PC-9 (cell line): ENCODE data around the gene IL2RA. TPM values are rescaled to one million over a fixed set of nuclear protein-coding genes. Genes with fewer than 3 reads are reported as not detected.
"Not testable (repeated sequence)": the region's sequence is repeated elsewhere in the genome, so short reads cannot be mapped to it uniquely, and the experiment has no call there.

Experiments
- BruUV-seq: library from RNA; stranded (reverse); fragments of 400-500 nt; replicated peaks from 2 replicates; lab custom pipeline; 2021; lab: Mats Ljungman, UMichigan
- CTCF ChIA-PET: fragments of 300-600 bp; sonication (Branson Sonifier 250); formaldehyde crosslinking; loops from one replicate; lab custom pipeline; 2022; ENCODE audit warnings: antibody characterized with exemption; lab: Charles Lee
- POLR2A ChIA-PET: fragments of 300-600 bp; sonication (Branson Sonifier 250); formaldehyde crosslinking; loops from one replicate; lab custom pipeline; 2022; ENCODE audit warnings: antibody characterized with exemption; ENCODE audit not compliant: unreplicated experiment; lab: Charles Lee
- DNase-seq, 2 experiments: peaks; one replicate each; pipeline versions ENCODE4 v3.0.0 to v3.0.0-alpha.2; 2015 to 2022; ENCODE audit warnings: mixed read lengths in 1 of 2
- H2AFZ ChIP-seq: fragments of 200-600 bp; sonication (generic); 2 replicates; pipeline ENCODE4 v1.8.1; 2017; ENCODE audit warnings: antibody characterized with exemption
- H3F3A ChIP-seq: fragments of 200-600 bp; sonication (generic); 2 replicates; pipeline ENCODE4 v1.8.1; 2017; ENCODE audit warnings: antibody characterized with exemption, mild to moderate bottlenecking, low read depth; ENCODE audit not compliant: insufficient read depth
- H3K27ac ChIP-seq: fragments of 200-600 bp; sonication (generic); 2 replicates; pipeline ENCODE4 v1.6.1; 2016; ENCODE audit warnings: mixed run types
- H3K27me3 ChIP-seq: fragments of 200-600 bp; sonication (generic); 2 replicates; pipeline ENCODE4 v1.6.1; 2016; ENCODE audit warnings: low read depth, mixed run types; ENCODE audit not compliant: insufficient read depth
- H3K36me3 ChIP-seq: fragments of 200-600 bp; sonication (generic); 2 replicates; pipeline ENCODE4 v1.6.1; 2016; ENCODE audit warnings: low read depth, mixed run types
- H3K4me1 ChIP-seq: fragments of 200-600 bp; sonication (generic); replicated peaks from 2 replicates; pipeline ENCODE4 v1.6.1; 2016; ENCODE audit warnings: mixed run types; ENCODE audit not compliant: insufficient read depth
- H3K4me2 ChIP-seq: fragments of 200-600 bp; sonication (generic); 2 replicates; pipeline ENCODE4 v1.6.1; 2017; ENCODE audit warnings: mixed run types
- H3K4me3 ChIP-seq: fragments of 200-600 bp; sonication (generic); 2 replicates; pipeline ENCODE4 v1.6.1; 2016; ENCODE audit warnings: mixed run types
- H3K79me2 ChIP-seq: fragments of 200-600 bp; sonication (generic); 2 replicates; pipeline ENCODE4 v1.6.1; 2017; ENCODE audit warnings: low read depth, mixed run types
- H3K9me2 ChIP-seq: fragments of 200-600 bp; sonication (generic); 2 replicates; pipeline ENCODE4 v1.8.1; 2017; ENCODE audit warnings: mild to moderate bottlenecking; ENCODE audit not compliant: insufficient read depth
- H3K9me3 ChIP-seq: fragments of 200-600 bp; sonication (generic); 2 replicates; pipeline ENCODE4 v1.8.1; 2016; ENCODE audit warnings: low read depth; ENCODE audit not compliant: insufficient read depth
- H4K20me1 ChIP-seq: fragments of 200-600 bp; sonication (generic); 2 replicates; pipeline ENCODE4 v1.8.1; 2017; ENCODE audit not compliant: insufficient read depth
- CTCF ChIP-seq: fragments of 200-600 bp; sonication (generic); conservative IDR thresholded peaks from 2 replicates; pipeline ENCODE4 v1.6.1; 2017; ENCODE audit warnings: mixed run types, antibody characterized with exemption, mild to moderate bottlenecking, moderate library complexity
- EZH2 ChIP-seq: fragments of 200-600 bp; sonication (generic); IDR thresholded peaks from 2 replicates; pipeline ENCODE4 v1.8.0; 2017; ENCODE audit warnings: antibody characterized with exemption, low read depth
- intact Hi-C: fragments of 100-400 bp; cut with micrococcal nuclease; formaldehyde crosslinking; loops from one replicate; pipeline ENCODE4 v1.10.0; 2022; ENCODE audit not compliant: unreplicated experiment
- total RNA-seq: library from RNA; stranded (reverse); gene quantifications from 2 replicates; pipeline ENCODE4 v1.2.3, GENCODE V29; 2021

The IL2RA gene
- total RNA-seq, 1 experiment from 2014 or later, result not detected

GRCh38 chr10:6044060-6044459, 18.1 kb downstream of the IL2RA start:
- Histone ChIP-seq H3K27ac (no peak overlapping the region), H3K9me2 (no peaks in the 10 kb centered on the region)

GRCh38 chr10:6043377-6043776, 18.8 kb downstream of the IL2RA start:
- intact Hi-C loops, H3K9me3 ChIP-seq, H2AFZ ChIP-seq, H3K4me3 ChIP-seq, BruUV-seq, H3K36me3 ChIP-seq, H3F3A ChIP-seq, H4K20me1 ChIP-seq, DNase-seq, H3K9me2 ChIP-seq, H3K4me2 ChIP-seq, H3K4me1 ChIP-seq, H3K27ac ChIP-seq, POLR2A ChIA-PET, H3K27me3 ChIP-seq, CTCF ChIA-PET, H3K79me2 ChIP-seq: not testable (repeated sequence)

More at GRCh38 chr10:6044060-6044459, 18.1 kb downstream of the IL2RA start:
- POLR2A ChIA-PET, result no interaction called here
- CTCF ChIA-PET, result no interaction called here
- no TSS peak for BruUV-seq
- Histone ChIP-seq H3K27me3 (peaks cover 4% of the 10 kb centered on the region; the same call in 1 of the 2 replicates), H3F3A (no peaks in the 10 kb centered on the region), H3K4me3 (no peak overlapping the region), H3K4me2 (no peak overlapping the region), H4K20me1 (no peaks in the 10 kb centered on the region), H3K9me3 (no peaks in the 10 kb centered on the region), H2AFZ (no peak overlapping the region), H3K4me1 (no peaks in the 10 kb centered on the region), H3K79me2 (no peaks in the 10 kb centered on the region), H3K36me3 (no peaks in the 10 kb centered on the region)
- TF ChIP-seq EZH2, result no peak
- TF ChIP-seq CTCF, result no peak
- intact Hi-C loops, result no loop called here
- DNase-seq, result no peak

GRCh38 chr10:6040205-6040604, 22.0 kb downstream of the IL2RA start:
- Histone ChIP-seq H3K9me2 (no peaks in the 10 kb centered on the region), H3K79me2 (no peaks in the 10 kb centered on the region), H3F3A (no peaks in the 10 kb centered on the region), H3K4me2 (no peak overlapping the region), H2AFZ (no peak overlapping the region), H3K27me3 (no peaks in the 10 kb centered on the region), H3K36me3 (no peaks in the 10 kb centered on the region), H3K4me3 (no peak overlapping the region), H3K9me3 (no peaks in the 10 kb centered on the region), H3K4me1 (no peaks in the 10 kb centered on the region), H3K27ac (no peak overlapping the region), H4K20me1 (no peaks in the 10 kb centered on the region)
- DNase-seq, result no peak
- CTCF ChIA-PET, result no interaction called here
- intact Hi-C loops, result no loop called here
- POLR2A ChIA-PET, result no interaction called here
- TF ChIP-seq CTCF (no peak), EZH2 (no peak)
- no TSS peak for BruUV-seq

- Histone ChIP-seq H4K20me1 (no peaks in the 10 kb centered on the region), H3K9me3 (no peaks in the 10 kb centered on the region), H3F3A (no peaks in the 10 kb centered on the region), H3K79me2 (no peaks in the 10 kb centered on the region), H3K4me3 (no peak overlapping the region), H2AFZ (no peak overlapping the region), H3K9me2 (no peaks in the 10 kb centered on the region), H3K27me3 (no peaks in the 10 kb centered on the region), H3K36me3 (no peaks in the 10 kb centered on the region), H3K27ac (no peak overlapping the region), H3K4me1 (no peaks in the 10 kb centered on the region), H3K4me2 (no peak overlapping the region)
- TF ChIP-seq CTCF (no peak), EZH2 (no peak)
- CTCF ChIA-PET, result no interaction called here
- DNase-seq, result no peak
- BruUV-seq, result no TSS peak
- intact Hi-C loops, result no loop called here
- POLR2A ChIA-PET, result no interaction called here
These were observed 22.5 kb downstream of the IL2RA start for GRCh38 chr10:6039711-6040110.
